ENCODE results near the gene NCK2. TPM values are rescaled to one million over a fixed set of nuclear protein-coding genes. Genes with fewer than 3 reads are reported as not detected.

NCK2 gene
- total RNA-seq, 1 experiment from 2014 or later, result 49.2 TPM

- H3K27ac Mint-ChIP-seq, result peak overlapping the region in 2 of 3 experiments; percentile 15 to 68; a peak in 3 of 7 replicates
- no peak for TF ChIP-seq CTCF (conservative IDR thresholded peaks at IDR 0.05)
These were observed 27.6 kb downstream of the NCK2 start for GRCh38 chr2:105772362-105772761.

More at GRCh38 chr2:105772362-105772761, 27.6 kb downstream of the NCK2 start:
- Histone ChIP-seq H2BK5ac (ENCODE audit: insufficient read length, low read length) (peak overlapping the region; percentile 23), H3K56ac (ENCODE audit: insufficient read length, low read depth, low read length) (no peak overlapping the region), H4K5ac (ENCODE audit: insufficient read length, low read depth, low read length) (no peak overlapping the region), H3K79me1 (ENCODE audit: insufficient read depth, low read depth, low read length, poor library complexity, severe bottlenecking) (peaks cover 12% of the 10 kb centered on the region), H3K4ac (ENCODE audit: low read depth, low read length) (no peak overlapping the region), H3K4me1 (ENCODE audit: insufficient read depth, low read length) (no peaks in the 10 kb centered on the region), H3K23me2 (ENCODE audit: insufficient read length, low read depth, low read length, poor library complexity, severe bottlenecking) (no peaks in the 10 kb centered on the region), H3K9me3 (ENCODE audit: control insufficient read depth, low read depth, low read length) (no peaks in the 10 kb centered on the region), H2AFZ (ENCODE audit: low read length) (no peak overlapping the region), H3K4me2 (ENCODE audit: insufficient read depth, insufficient read length, low read length) (no peak overlapping the region), H2BK20ac (ENCODE audit: low read depth, low read length, poor library complexity, severe bottlenecking) (no peak overlapping the region), H3K18ac (ENCODE audit: insufficient read length, low read depth, low read length) (no peak overlapping the region), H3K23ac (ENCODE audit: insufficient read length, low read depth, low read length) (no peak overlapping the region), H3K27me3 (ENCODE audit: insufficient read depth, low read length) (no peaks in the 10 kb centered on the region), H3K27ac (ENCODE audit: insufficient read length, low read depth, low read length) (no peak overlapping the region), H2BK120ac (ENCODE audit: low read depth, low read length, poor library complexity, severe bottlenecking) (no peak overlapping the region), H4K91ac (ENCODE audit: insufficient read length, low read depth, low read length) (no peak overlapping the region), H3T11ph (ENCODE audit: low read length) (no peak overlapping the region), H2BK15ac (ENCODE audit: low read depth, low read length) (no peak overlapping the region), H3K9ac (ENCODE audit: extremely low read depth, insufficient read length, low read length) (no peak overlapping the region), H4K20me1 (ENCODE audit: control insufficient read depth, insufficient read depth, insufficient read length) (no peaks in the 10 kb centered on the region), H3K79me2 (ENCODE audit: insufficient read depth, low read length) (peaks cover 23% of the 10 kb centered on the region; the same call in 1 of the 2 replicates), H2BK12ac (ENCODE audit: insufficient read length, low read depth, low read length) (no peak overlapping the region), H3K14ac (ENCODE audit: insufficient read depth, low read length) (no peak overlapping the region), H2AK5ac (ENCODE audit: insufficient read length, low read length) (no peak overlapping the region), H4K8ac (replicated peaks; ENCODE audit: insufficient read length, low read depth, low read length) (no peak overlapping the region)
- H3K36me3 Mint-ChIP-seq (ENCODE audit: insufficient read depth in 1 of 3, low read depth in 3 of 3), result peaks cover 2 to 8% (median 7%) of the 10 kb centered on the region in 3 experiments; a peak in 4 of 7 replicates
- DNase-seq, result no peak
- WGBS (ENCODE audit: extremely low coverage, insufficient read length, low lambda C conversion rate), result no CpG with 5 or more reads among the region's 5 CpGs
- no peaks in the 10 kb centered on the region for H3K9me3 Mint-ChIP-seq
- H3K27me3 Mint-ChIP-seq (ENCODE audit: low read depth), result no peaks in the 10 kb centered on the region
- H3K4me3 Mint-ChIP-seq, result no peak overlapping the region
- H3K4me1 Mint-ChIP-seq, result peaks cover 65 to 69% of the 10 kb centered on the region in 2 experiments
